K562 (cell line): ENCODE results near the gene ALK. TPM values are rescaled to one million over a fixed set of nuclear protein-coding genes. Genes with fewer than 3 reads are reported as not detected.

Source experiments
- ATAC-seq: fragments of 200-7000 bp; cut with Tn5 transposase; 3 replicates; pipeline ENCODE4 v1.9.1; 2020; ENCODE audit warnings: moderate library complexity
- BruUV-seq: library from RNA; stranded (reverse); fragments of 400-500 nt; replicated peaks from 2 replicates; lab custom pipeline; 2021; lab: Mats Ljungman, UMichigan
- CTCF ChIA-PET: fragments of 300-600 bp; formaldehyde crosslinking; extraction: SDS; loops from one replicate; lab custom pipeline; 2021; ENCODE audit warnings: low intra/inter-chr PET ratio; lab: Yijun Ruan, JAX
- POLR2A ChIA-PET: fragments of 300-600, 350-650 bp; sonication (Branson Sonifier 250); formaldehyde crosslinking; extraction: SDS; loops from one replicate; lab custom pipeline; 2021; ENCODE audit warnings: antibody characterized with exemption, inconsistent platforms; lab: Yijun Ruan, JAX
- DNase-seq, 4 experiments: peaks; one replicate each; pipeline versions ENCODE4 v3.0.0 to v3.0.0-alpha.2; 2011 to 2018; ENCODE audit warnings: low spot score in 3 of 4, mixed read lengths in 3 of 4; ENCODE audit errors: extremely low read depth in 1 of 4
- FAIRE-seq: peaks from 2 replicates; lab custom pipeline; 2011; peaks lifted over from hg19 to GRCh38; lab: Jason Lieb, UNC
- H2AFZ ChIP-seq: 2 replicates; pipeline ENCODE4 v1.6.0; 2011; ENCODE audit warnings: low read depth, low read length, control low read depth, inconsistent platforms
- H3K27ac ChIP-seq: fragments of 200-600 bp; 3 replicates; pipeline ENCODE4 v1.8.0; 2011; ENCODE audit warnings: low read depth, mild to moderate bottlenecking, control low read depth, inconsistent platforms, low read length, moderate library complexity, mixed read lengths; ENCODE audit errors: extremely low read depth
- H3K27me3 ChIP-seq, 2 experiments: fragments of 300-600 bp in 1 of 2; 2 replicates in 1 of 2; 3 replicates in 1 of 2; pipeline versions ENCODE4 v1.6.0 to v1.8.0; 2011; ENCODE audit warnings: inconsistent platforms in 2 of 2, low read length in 2 of 2, mild to moderate bottlenecking in 1 of 2, mixed read lengths in 1 of 2, moderate library complexity in 1 of 2; ENCODE audit not compliant: control insufficient read depth in 2 of 2, insufficient read depth in 2 of 2
- H3K36me3 ChIP-seq: fragments of 300-600 bp; 3 replicates; pipeline ENCODE4 v1.8.0; 2011; ENCODE audit warnings: mild to moderate bottlenecking, low read length, inconsistent platforms; ENCODE audit not compliant: control insufficient read depth, insufficient read depth
- H3K4me1 ChIP-seq, 2 experiments: fragments of 200-600 bp in 1 of 2; replicated peaks in 1 of 2; 2 replicates in 1 of 2; 3 replicates in 1 of 2; pipeline versions ENCODE4 v1.5.1 to v1.8.0; 2011; ENCODE audit warnings: inconsistent platforms in 2 of 2, low read length in 2 of 2, mild to moderate bottlenecking in 1 of 2, mixed read lengths in 1 of 2, moderate library complexity in 1 of 2; ENCODE audit not compliant: control insufficient read depth in 2 of 2, insufficient read depth in 2 of 2
- H3K4me2 ChIP-seq: 2 replicates; pipeline ENCODE4 v1.6.1; 2011; ENCODE audit warnings: low read length, control low read depth, inconsistent platforms, mixed read lengths; ENCODE audit not compliant: insufficient read depth
- H3K4me3 ChIP-seq: fragments of 200-600 bp; sonication (generic), shearing (Covaris generic); 2 replicates; pipeline ENCODE4 v1.5.1; 2016; ENCODE audit warnings: control low read depth, inconsistent platforms
- H3K79me2 ChIP-seq: fragments of 200-600 bp; 3 replicates; pipeline ENCODE4 v1.8.0; 2011; ENCODE audit warnings: low read length, inconsistent platforms; ENCODE audit not compliant: control insufficient read depth, insufficient read depth
- H3K9ac ChIP-seq, 2 experiments: 2 replicates each; pipeline versions ENCODE4 v1.6.0 to v1.6.1; 2011; ENCODE audit warnings: low read depth in 2 of 2, low read length in 2 of 2, control low read depth in 1 of 2, inconsistent platforms in 1 of 2, mild to moderate bottlenecking in 1 of 2, mixed read lengths in 1 of 2; ENCODE audit not compliant: insufficient read depth in 1 of 2
- H3K9me1 ChIP-seq: one replicate; pipeline ENCODE4 v1.6.0; 2011; ENCODE audit warnings: inconsistent platforms, mild to moderate bottlenecking, low read length, moderate library complexity; ENCODE audit not compliant: control insufficient read depth, insufficient read depth
- H3K9me3 ChIP-seq: replicated peaks from 2 replicates; pipeline ENCODE4 v1.5.1; 2011; ENCODE audit warnings: low read depth, low read length, inconsistent platforms; ENCODE audit not compliant: control insufficient read depth, insufficient read depth
- H4K20me1 ChIP-seq: replicated peaks from 2 replicates; pipeline ENCODE4 v1.6.1; 2011; ENCODE audit warnings: low read length, inconsistent platforms, mixed read lengths; ENCODE audit not compliant: control insufficient read depth, insufficient read depth
- E2F8 ChIP-seq: fragments of 450-650 bp; IDR thresholded peaks from 2 replicates; pipeline ENCODE4 v1.7.1; 2018; ENCODE audit warnings: mild to moderate bottlenecking, low read depth; ENCODE audit not compliant: partially characterized antibody
- HDAC2 ChIP-seq: fragments of 450-650 bp; IDR thresholded peaks from 2 replicates; pipeline ENCODE4 v1.6.1; 2016; ENCODE audit warnings: mild to moderate bottlenecking
- ILF3 ChIP-seq: fragments of 450-650 bp; IDR thresholded peaks from 2 replicates; pipeline ENCODE4 v1.6.1; 2018; ENCODE audit warnings: antibody characterized with exemption, mild to moderate bottlenecking, moderate library complexity, borderline replicate concordance
- ILK ChIP-seq: fragments of 450-650 bp; IDR thresholded peaks from 2 replicates; pipeline ENCODE4 v1.6.1; 2016; ENCODE audit warnings: missing genetic modification characterization, low read depth, mild to moderate bottlenecking, missing compliant biosample characterization, moderate library complexity, borderline replicate concordance
- NONO ChIP-seq, 2 experiments: fragments of 200-400 bp in 1 of 2; fragments of 450-650 bp in 1 of 2; formaldehyde crosslinking in 1 of 2; IDR thresholded peaks; 2 replicates each; pipeline ENCODE4 v1.6.1; 2017; ENCODE audit warnings: low read depth in 2 of 2, mild to moderate bottlenecking in 2 of 2, moderate library complexity in 2 of 2, low read length in 1 of 2
- POLR2B ChIP-seq: fragments of 450-650 bp; IDR thresholded peaks from 2 replicates; pipeline ENCODE4 v1.6.1; 2018; ENCODE audit warnings: low read depth; ENCODE audit not compliant: partially characterized antibody
- PYGO2 ChIP-seq: fragments of 450-650 bp; IDR thresholded peaks from 2 replicates; pipeline ENCODE4 v1.6.1; 2016; ENCODE audit warnings: mild to moderate bottlenecking, missing genetic modification characterization, moderate library complexity, missing compliant biosample characterization
- RBBP5 ChIP-seq: fragments of 200-600 bp; sonication (generic); IDR thresholded peaks from 2 replicates; pipeline ENCODE4 v1.6.1; 2012; ENCODE audit warnings: borderline replicate concordance, mild to moderate bottlenecking, low read length, control low read depth, inconsistent platforms; ENCODE audit not compliant: insufficient read depth, poor library complexity, severe bottlenecking
- RBM34 ChIP-seq: fragments of 200-400 bp; formaldehyde crosslinking; IDR thresholded peaks from 2 replicates; pipeline ENCODE4 v1.6.1; 2018; ENCODE audit warnings: low read length, borderline replicate concordance; ENCODE audit not compliant: insufficient read depth
- SLC30A9 ChIP-seq: fragments of 250-450 bp; sonication (Bioruptor Pico); IDR thresholded peaks from 2 replicates; pipeline ENCODE4 v1.8.0; 2022; ENCODE audit warnings: mild to moderate bottlenecking, moderate library complexity
- SMARCB1 ChIP-seq: IDR thresholded peaks from 2 replicates; pipeline ENCODE4 v1.6.1; 2011; ENCODE audit warnings: improper control_type of control experiment, low read depth; ENCODE audit not compliant: insufficient read length
- SOX6 ChIP-seq: fragments of 450-650 bp; IDR thresholded peaks from 2 replicates; pipeline ENCODE4 v1.6.1; 2014; ENCODE audit warnings: mild to moderate bottlenecking
- TAF1 ChIP-seq: IDR thresholded peaks from 2 replicates; pipeline ENCODE4 v1.6.1; 2011; ENCODE audit warnings: mild to moderate bottlenecking, low read length, moderate library complexity; ENCODE audit not compliant: insufficient read depth, control insufficient read depth, severe bottlenecking; ENCODE audit errors: extremely low read depth
- YBX1 ChIP-seq: fragments of 450-650 bp; IDR thresholded peaks from 2 replicates; pipeline ENCODE4 v1.7.1; 2016; ENCODE audit warnings: mild to moderate bottlenecking
- ZBTB17 ChIP-seq: fragments of 450-650 bp; formaldehyde crosslinking; IDR thresholded peaks from 2 replicates; pipeline ENCODE4 v1.4.0; 2020; ENCODE audit warnings: mild to moderate bottlenecking
- ZBTB7A ChIP-seq: IDR thresholded peaks from 2 replicates; pipeline ENCODE4 v1.6.1; 2011; ENCODE audit warnings: low read depth, mild to moderate bottlenecking, low read length, moderate library complexity, borderline replicate concordance; ENCODE audit not compliant: control insufficient read depth
- ZFPM2 ChIP-seq: fragments of 250-450 bp; sonication (Bioruptor Pico); IDR thresholded peaks from 2 replicates; pipeline ENCODE4 v1.5.1; 2022; ENCODE audit warnings: mild to moderate bottlenecking
- ZNF224 ChIP-seq: sonication (generic); formaldehyde crosslinking; IDR thresholded peaks from 2 replicates; pipeline ENCODE4 v1.8.0; 2022; ENCODE audit warnings: mild to moderate bottlenecking, missing genetic modification reagents
- ZNF436 ChIP-seq: fragments of 250-450, 450-650 bp; sonication (Bioruptor Pico); formaldehyde crosslinking; IDR thresholded peaks from 2 replicates; pipeline ENCODE4 v1.7.0; 2020; ENCODE audit warnings: mild to moderate bottlenecking
- WGBS: fragments of 100-300 bp; shearing (Covaris generic); methylation state at CpG from one replicate; pipeline ENCODE4 v1.1.6; 2016; ENCODE audit warnings: low coverage, mixed read lengths; ENCODE audit not compliant: insufficient coverage; ENCODE audit errors: missing lambda C conversion rate; 5-methylcytosine and 5-hydroxymethylcytosine counted together
- in situ Hi-C: fragments of 300-500 bp; cut with MboI; formaldehyde crosslinking; loops from 4 replicates; pipeline ENCODE4 v1.15.0; 2018; ENCODE audit warnings: inconsistent platforms, mixed read lengths
- intact Hi-C: fragments of 100-400 bp; cut with micrococcal nuclease; formaldehyde crosslinking; loops from 2 replicates; pipeline ENCODE4 v1.14.2; 2022
- polyA plus RNA-seq, 8 experiments: library from polyadenylated mRNA; depleted of rRNA in 4 of 8; stranded (reverse) in 5 of 8; unstranded in 3 of 8; fragments of >200 nt; fragmentation: Nextera tagmentation in 2 of 8; fragmentation: Illumina TruSeq in 1 of 8; extraction: Ambion mirVana in 2 of 8; extraction: Trizol in 1 of 8; gene quantifications; 2 replicates each; pipeline versions ENCODE4 v1.2.1 to v1.2.3, GENCODE V29; 2011 to 2014; ENCODE audit warnings: inconsistent platforms in 1 of 8, missing spikeins in 1 of 8
- total RNA-seq, 7 experiments: library from RNA; depleted of rRNA in 6 of 7; stranded (reverse); fragments of >200 nt in 6 of 7; fragmentation: Illumina TruSeq in 2 of 7; extraction: Trizol in 2 of 7; gene quantifications; 2 replicates each; pipeline versions ENCODE4 v1.2.1 to v1.2.3, GENCODE V29; 2011 to 2021; ENCODE audit warnings: low replicate concordance in 1 of 7

The ALK gene
- total and polyA plus RNA-seq, 9 of the 15 experiments (the other 6 are each of a cell fraction or from before 2014, with no cell fraction given), result not detected

GRCh38 chr2:29922605-29923004 is 1.2 kb upstream of the ALK start:
- 0% methylated on average over 4 of the region's 4 CpGs for WGBS
- CTCF ChIA-PET, result interaction anchor here (1.9 to 2.2 kb wide), 2 partner anchors 104 to 150 kb away, joined by 7 to 10 read pairs; no protein-coding TSS in a partner anchor
- Histone ChIP-seq H3K4me2 (no peak overlapping the region), H2AFZ (no peak overlapping the region), H3K9ac (no peak overlapping the region), H3K27ac (no peak overlapping the region), H3K36me3 (no peaks in the 10 kb centered on the region), H3K4me3 (no peak overlapping the region), H3K27me3 (peaks cover 3 to 15% of the 10 kb centered on the region in 2 experiments; a peak in 3 of 5 replicates), H4K20me1 (peaks cover 4% of the 10 kb centered on the region; the same call in 1 of the 2 replicates), H3K79me2 (no peaks in the 10 kb centered on the region), H3K9me3 (no peaks in the 10 kb centered on the region), H3K4me1 (peaks cover 0 to 17% of the 10 kb centered on the region in 2 experiments; a peak in 3 of 5 replicates), H3K9me1 (no peaks in the 10 kb centered on the region)
- no TSS peak for BruUV-seq
- POLR2A ChIA-PET, result interaction anchor here (1.0 kb wide), 1 partner anchor 18 kb away, joined by 3 read pairs; no protein-coding TSS in a partner anchor
- intact Hi-C loops (loop anchor here (1.0 to 2.0 kb wide), 2 partner anchors 104 to 150 kb away; no protein-coding TSS in a partner anchor), in situ Hi-C loops (no loop called here)
- no peak for ATAC-seq
- no peak for DNase-seq
- FAIRE-seq, result no peak
- TF ChIP-seq TAF1, result no peak
- TF ChIP-seq ZBTB7A, result no peak
- no peak for TF ChIP-seq HDAC2
- no peak for TF ChIP-seq ZNF224 (CRISPR knock-in tag)
- TF ChIP-seq ILF3, result no peak
- no peak for TF ChIP-seq RBBP5
- no peak for TF ChIP-seq E2F8
- TF ChIP-seq RBM34, result no peak
- no peak for TF ChIP-seq NONO (IDR thresholded peaks at IDR 0.05; ENCODE audit: low read depth in 2 of 2, low read length in 1 of 2)
- TF ChIP-seq POLR2B, result no peak
- no peak for TF ChIP-seq SOX6
- TF ChIP-seq ZBTB17 (CRISPR knock-in tag), result no peak
- TF ChIP-seq ZNF436 (CRISPR knock-in tag), result no peak
- TF ChIP-seq ILK, result no peak
- no peak for TF ChIP-seq YBX1
- no peak for TF ChIP-seq PYGO2 (tag)
- no peak for TF ChIP-seq SLC30A9 (CRISPR knock-in tag)
- no peak for TF ChIP-seq ZFPM2 (CRISPR knock-in tag)
- TF ChIP-seq SMARCB1, result no peak
